K562 (cell line): ENCODE results near the gene KLF13.
"Not testable (repeated sequence)": the region's sequence is repeated elsewhere in the genome, so short reads cannot be mapped to it uniquely, and the experiment has no call there.

ENCODE experiments used
- CBX5 ChIP-seq: IDR thresholded peaks from 2 replicates; pipeline ENCODE4 v1.6.1; 2014; ENCODE audit warnings: low read depth, borderline replicate concordance
- CEBPB ChIP-seq: fragments of 450-650 bp; IDR thresholded peaks from 2 replicates; pipeline ENCODE4 v1.6.1; 2016; ENCODE audit warnings: missing genetic modification characterization, missing compliant biosample characterization
- CEBPG ChIP-seq, 3 experiments: fragments of 200-800 bp in 1 of 3; sonication (Bioruptor generic) in 1 of 3; sonication (generic) in 1 of 3; formaldehyde crosslinking in 1 of 3; IDR thresholded peaks in 2 of 3; conservative IDR thresholded peaks in 1 of 3; 2 replicates each; pipeline versions ENCODE4 v1.6.1 to v1.8.0; 2016 to 2022; ENCODE audit warnings: missing compliant biosample characterization in 2 of 3, missing genetic modification characterization in 2 of 3, mild to moderate bottlenecking in 1 of 3, missing genetic modification reagents in 1 of 3
- CHD4 ChIP-seq: fragments of 200-600 bp; sonication (generic); IDR thresholded peaks from 3 replicates; pipeline ENCODE4 v1.6.1; 2012; ENCODE audit warnings: low read depth, mild to moderate bottlenecking, mixed read lengths, low read length, inconsistent platforms; ENCODE audit not compliant: insufficient read depth, insufficient replicate concordance, poor library complexity, severe bottlenecking
- ELF1 ChIP-seq: fragments of 200-800 bp; sonication (Bioruptor generic); IDR thresholded peaks from 2 replicates; pipeline ENCODE4 v1.6.1; 2016; ENCODE audit warnings: missing genetic modification characterization, missing compliant biosample characterization
- HNRNPK ChIP-seq: fragments of 200-400 bp; formaldehyde crosslinking; IDR thresholded peaks from one replicate; pipeline ENCODE4 v1.6.1; 2018; ENCODE audit warnings: mild to moderate bottlenecking, low read depth, low read length; ENCODE audit not compliant: poor library complexity, severe bottlenecking
- JUN ChIP-seq, 2 experiments: sonication (generic) in 1 of 2; formaldehyde crosslinking in 1 of 2; IDR thresholded peaks; 2 replicates each; pipeline versions ENCODE4 v1.6.1 to v1.8.0; 2012 to 2022; ENCODE audit warnings: borderline replicate concordance in 2 of 2, mild to moderate bottlenecking in 2 of 2, improper control_type of control experiment in 1 of 2, low read depth in 1 of 2, low read length in 1 of 2, missing genetic modification reagents in 1 of 2
- MED1 ChIP-seq: sonication (generic); formaldehyde crosslinking; IDR thresholded peaks from 2 replicates; pipeline ENCODE4 v1.8.1; 2023; ENCODE audit warnings: missing genetic modification reagents, borderline replicate concordance
- SP1 ChIP-seq: sonication (generic); formaldehyde crosslinking; IDR thresholded peaks from 2 replicates; pipeline ENCODE4 v1.8.1; 2022; ENCODE audit warnings: mild to moderate bottlenecking, missing genetic modification reagents
- SPI1 ChIP-seq: IDR thresholded peaks from 2 replicates; pipeline ENCODE4 v1.6.1; 2011; ENCODE audit warnings: low read depth, low read length, control low read depth, borderline replicate concordance
- SREBF2 ChIP-seq: sonication (generic); formaldehyde crosslinking; IDR thresholded peaks from 2 replicates; pipeline ENCODE4 v1.4.0; 2020; ENCODE audit warnings: mild to moderate bottlenecking, missing genetic modification reagents
- TCFL5 ChIP-seq: fragments of 250-450 bp; sonication (Bioruptor Pico); conservative IDR thresholded peaks from 2 replicates; pipeline ENCODE4 v1.6.1; 2021; ENCODE audit warnings: mild to moderate bottlenecking, moderate library complexity, matching md5 sums
- ZEB2 ChIP-seq: fragments of 450-650 bp; IDR thresholded peaks from 2 replicates; pipeline ENCODE4 v1.6.1; 2016
- TF ChIP-seq, protein P1 (sequence below), 3 experiments: IDR thresholded peaks in 2 of 3; conservative IDR thresholded peaks in 1 of 3; 2 replicates each; pipeline ENCODE4 v1.5.1; 2011 to 2012; ENCODE audit warnings: low read length in 3 of 3, mild to moderate bottlenecking in 3 of 3, control low read depth in 2 of 3, improper control_type of control experiment in 1 of 3, inconsistent platforms in 1 of 3, low read depth in 1 of 3, mixed read lengths in 1 of 3, moderate library complexity in 1 of 3; ENCODE audit not compliant: insufficient read depth in 2 of 3

DNA sequence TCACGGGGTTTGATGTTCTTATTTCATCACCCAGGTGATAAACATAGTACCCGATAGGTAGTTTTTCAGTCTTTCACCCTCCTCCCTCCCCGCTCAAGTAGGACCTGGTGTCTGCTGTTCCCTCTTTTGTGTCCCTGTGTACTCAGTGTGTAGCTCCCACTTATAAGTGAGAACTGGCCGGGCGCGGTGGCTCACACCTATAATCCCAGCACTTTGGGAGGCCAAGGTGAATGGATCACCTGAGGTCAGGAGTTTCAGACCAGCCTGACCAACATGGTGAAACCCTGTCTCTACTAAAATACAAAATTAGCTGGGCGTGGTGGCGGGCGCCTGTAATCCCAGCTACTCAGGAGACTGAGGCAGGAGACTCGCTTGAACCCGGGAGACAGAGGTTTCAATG is 29.5 kb downstream of the KLF13 start:
- TF ChIP-seq SREBF2 (CRISPR knock-in tag); CBX5; ZEB2; SPI1; CEBPB (tag); CEBPG (CRISPR knock-in tag; IDR thresholded peaks at IDR 0.05); CEBPG (tag; conservative IDR thresholded peaks at IDR 0.05 in 1 of 2, IDR thresholded peaks at IDR 0.05 in 1 of 2); JUN (IDR thresholded peaks at IDR 0.05; ENCODE audit: borderline replicate concordance, low read depth, low read length); JUN (CRISPR knock-in tag; IDR thresholded peaks at IDR 0.05; ENCODE audit: borderline replicate concordance); ELF1; MED1; SP1 (CRISPR knock-in tag); TCFL5 (CRISPR knock-in tag); CHD4; HNRNPK: not testable (repeated sequence)
- TF ChIP-seq, protein P1, sequence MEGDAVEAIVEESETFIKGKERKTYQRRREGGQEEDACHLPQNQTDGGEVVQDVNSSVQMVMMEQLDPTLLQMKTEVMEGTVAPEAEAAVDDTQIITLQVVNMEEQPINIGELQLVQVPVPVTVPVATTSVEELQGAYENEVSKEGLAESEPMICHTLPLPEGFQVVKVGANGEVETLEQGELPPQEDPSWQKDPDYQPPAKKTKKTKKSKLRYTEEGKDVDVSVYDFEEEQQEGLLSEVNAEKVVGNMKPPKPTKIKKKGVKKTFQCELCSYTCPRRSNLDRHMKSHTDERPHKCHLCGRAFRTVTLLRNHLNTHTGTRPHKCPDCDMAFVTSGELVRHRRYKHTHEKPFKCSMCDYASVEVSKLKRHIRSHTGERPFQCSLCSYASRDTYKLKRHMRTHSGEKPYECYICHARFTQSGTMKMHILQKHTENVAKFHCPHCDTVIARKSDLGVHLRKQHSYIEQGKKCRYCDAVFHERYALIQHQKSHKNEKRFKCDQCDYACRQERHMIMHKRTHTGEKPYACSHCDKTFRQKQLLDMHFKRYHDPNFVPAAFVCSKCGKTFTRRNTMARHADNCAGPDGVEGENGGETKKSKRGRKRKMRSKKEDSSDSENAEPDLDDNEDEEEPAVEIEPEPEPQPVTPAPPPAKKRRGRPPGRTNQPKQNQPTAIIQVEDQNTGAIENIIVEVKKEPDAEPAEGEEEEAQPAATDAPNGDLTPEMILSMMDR (IDR thresholded peaks at IDR 0.05 in 2 of 3, conservative IDR thresholded peaks at IDR 0.05 in 1 of 3; ENCODE audit: insufficient read depth in 2 of 3, low read depth in 1 of 3, low read length in 3 of 3): not testable (repeated sequence)
